Fibroblast of lung (primary cell): ENCODE data around the gene SLC25A44.

ENCODE experiments used
- CTCF ChIP-seq, 2 donors: IDR thresholded peaks in 1 of 2; conservative IDR thresholded peaks in 1 of 2; 1 replicate in 1 of 2; 2 replicates in 1 of 2; pipeline ENCODE4 v1.5.1; 2011 to 2012; ENCODE audit warnings: low read length in 2 of 2, control low read depth in 1 of 2, inconsistent platforms in 1 of 2, low read depth in 1 of 2, mild to moderate bottlenecking in 1 of 2
- EZH2 ChIP-seq: IDR thresholded peaks from 2 replicates; pipeline ENCODE4 v1.5.1; 2012; ENCODE audit warnings: low read length, control low read depth, mild to moderate bottlenecking; ENCODE audit errors: missing control alignments

DNA sequence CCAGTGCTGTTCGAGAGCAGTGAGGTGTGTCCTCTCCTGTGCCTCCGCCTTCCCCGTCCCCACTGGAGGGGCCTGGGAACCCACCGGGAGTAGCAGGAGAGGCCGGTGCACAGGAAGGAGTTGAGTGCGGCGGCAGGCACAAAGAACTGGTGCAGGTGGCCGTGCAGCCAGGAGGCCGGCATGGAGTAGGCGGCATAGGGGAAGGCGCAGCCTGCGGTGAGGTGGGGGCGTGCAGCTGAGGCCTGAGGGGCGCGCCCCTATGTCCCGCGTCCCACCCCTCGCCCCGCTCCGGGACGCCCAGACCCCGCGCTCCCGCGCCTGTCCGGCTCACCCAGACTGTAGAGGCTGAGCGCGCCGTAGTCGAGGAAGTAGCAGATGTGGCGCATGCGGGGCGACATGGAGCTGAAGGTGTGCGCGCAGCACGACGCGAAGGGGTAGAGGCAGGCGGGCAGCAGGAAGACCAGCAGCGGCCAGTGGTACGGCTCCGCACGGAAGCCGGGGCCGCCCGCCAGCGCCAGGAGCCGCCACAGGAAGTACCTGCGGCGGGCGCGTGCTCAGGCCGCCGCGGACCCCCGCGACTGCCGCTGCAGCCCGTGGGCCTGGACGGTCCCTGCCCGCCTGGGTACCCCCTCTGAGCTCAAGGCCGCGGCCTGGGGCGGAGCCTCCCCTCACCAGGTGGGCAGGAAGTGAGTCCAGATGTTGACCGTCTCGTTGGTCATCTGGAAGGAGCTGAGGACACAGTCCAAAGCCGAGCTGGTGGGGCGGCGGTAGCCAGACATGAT lies 51.7 kb downstream of the SLC25A44 start:
- TF ChIP-seq CTCF (conservative IDR thresholded peaks at IDR 0.05 in 1 of 2, IDR thresholded peaks at IDR 0.05 in 1 of 2; ENCODE audit: low read depth in 1 of 2, low read length in 2 of 2), result no peak
- TF ChIP-seq EZH2, result peak; percentile 72
